ENCODE measurements around the gene TAB3.

The TAB3 gene, protein sequence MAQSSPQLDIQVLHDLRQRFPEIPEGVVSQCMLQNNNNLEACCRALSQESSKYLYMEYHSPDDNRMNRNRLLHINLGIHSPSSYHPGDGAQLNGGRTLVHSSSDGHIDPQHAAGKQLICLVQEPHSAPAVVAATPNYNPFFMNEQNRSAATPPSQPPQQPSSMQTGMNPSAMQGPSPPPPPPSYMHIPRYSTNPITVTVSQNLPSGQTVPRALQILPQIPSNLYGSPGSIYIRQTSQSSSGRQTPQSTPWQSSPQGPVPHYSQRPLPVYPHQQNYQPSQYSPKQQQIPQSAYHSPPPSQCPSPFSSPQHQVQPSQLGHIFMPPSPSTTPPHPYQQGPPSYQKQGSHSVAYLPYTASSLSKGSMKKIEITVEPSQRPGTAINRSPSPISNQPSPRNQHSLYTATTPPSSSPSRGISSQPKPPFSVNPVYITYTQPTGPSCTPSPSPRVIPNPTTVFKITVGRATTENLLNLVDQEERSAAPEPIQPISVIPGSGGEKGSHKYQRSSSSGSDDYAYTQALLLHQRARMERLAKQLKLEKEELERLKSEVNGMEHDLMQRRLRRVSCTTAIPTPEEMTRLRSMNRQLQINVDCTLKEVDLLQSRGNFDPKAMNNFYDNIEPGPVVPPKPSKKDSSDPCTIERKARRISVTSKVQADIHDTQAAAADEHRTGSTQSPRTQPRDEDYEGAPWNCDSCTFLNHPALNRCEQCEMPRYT

DNA sequence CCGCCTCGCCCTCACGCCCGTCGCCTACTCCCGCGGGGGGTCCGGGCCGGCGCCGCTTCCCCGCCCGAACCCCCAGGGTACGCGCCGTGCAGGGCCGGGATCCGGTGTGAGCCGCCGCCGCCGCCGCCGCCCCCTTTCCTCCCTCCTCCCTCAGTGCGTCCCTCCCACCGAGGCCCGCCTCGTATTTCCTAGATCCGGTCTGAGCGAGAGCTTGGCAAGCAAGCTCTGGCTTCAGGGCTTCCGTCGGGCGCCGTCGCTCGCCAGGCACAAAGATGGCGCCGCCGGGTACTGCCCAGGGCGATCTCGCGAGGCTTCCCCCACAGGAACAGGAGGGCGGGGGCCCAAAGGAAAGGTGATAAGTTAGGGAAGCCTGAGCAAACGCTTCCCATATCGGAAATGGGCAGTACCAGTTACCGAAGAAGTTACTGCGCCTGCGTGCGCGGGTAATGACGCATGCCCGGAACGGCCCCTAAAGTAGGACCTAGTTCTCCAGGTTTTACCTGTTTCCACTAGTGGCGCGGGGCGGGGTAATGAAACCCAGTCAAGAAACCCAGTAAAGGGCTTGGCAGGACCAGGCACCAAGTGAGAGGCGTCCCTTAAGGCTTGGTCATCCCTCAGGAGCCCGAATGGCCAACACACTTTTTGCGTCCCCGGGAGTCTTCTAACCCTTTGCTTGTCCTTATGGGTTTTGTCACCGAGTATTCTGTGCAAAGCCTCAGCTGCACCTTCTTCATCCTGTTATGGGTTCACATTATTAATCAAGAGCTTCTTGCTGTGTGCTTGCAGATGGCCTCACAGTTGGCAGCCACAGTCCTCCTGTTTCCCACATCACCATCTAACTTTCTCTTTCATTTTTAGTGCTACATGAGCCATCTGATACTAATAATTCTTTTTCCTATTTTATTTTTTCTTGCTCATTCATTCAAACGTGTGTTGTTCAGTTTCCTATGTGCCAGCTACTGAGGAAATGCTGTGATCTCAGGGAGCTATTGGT lies at the start of gene TAB3:
Gene TAB3, minus strand, starts transcription at position 108 of the 994 bp plus-strand sequence. CDS start 29,666 bp downstream, outside the sequence.
- no peaks in the 10 kb centered on the region for H3K9me3 Mint-ChIP-seq
- no peaks in the 10 kb centered on the region for H3K27me3 Mint-ChIP-seq
- peaks cover 4% of the 10 kb centered on the region for H3K36me3 Mint-ChIP-seq (ENCODE audit: low read depth)
- H3K4me3 Mint-ChIP-seq: peak within 1 kb of the TSS; percentile 88
- peaks cover 40% of the 10 kb centered on the region for H3K4me1 Mint-ChIP-seq (ENCODE audit: low read depth)
- peak within 1 kb of the TSS; percentile 95 for H3K27ac Mint-ChIP-seq

DNA sequence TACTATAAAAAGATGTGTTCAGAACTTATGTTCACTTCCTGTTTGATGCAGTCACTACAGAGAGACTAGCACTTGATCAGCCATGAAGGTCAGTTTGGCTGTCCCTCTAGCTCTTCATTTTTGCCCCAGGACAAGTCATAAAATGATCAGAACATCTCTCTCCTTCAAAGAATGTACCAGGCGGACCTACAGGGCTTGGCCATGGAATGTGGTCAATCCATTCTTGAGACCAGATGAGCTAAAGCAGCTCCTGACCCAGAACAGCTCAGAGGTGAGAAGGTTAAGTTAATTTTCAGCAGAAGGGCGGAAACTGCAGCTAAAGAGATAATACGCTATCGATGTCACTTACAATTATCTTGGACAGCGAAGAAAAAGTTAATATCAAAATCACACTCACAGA lies 49.2 kb upstream of the TAB3 start:
- no peaks in the 10 kb centered on the region for H3K4me1 Mint-ChIP-seq (ENCODE audit: low read depth)
- no peaks in the 10 kb centered on the region for H3K36me3 Mint-ChIP-seq (ENCODE audit: low read depth)
- H3K27me3 Mint-ChIP-seq: no peaks in the 10 kb centered on the region
- no peak overlapping the region for H3K27ac Mint-ChIP-seq
- H3K9me3 Mint-ChIP-seq: no peaks in the 10 kb centered on the region
- H3K4me3 Mint-ChIP-seq: no peak overlapping the region

DNA sequence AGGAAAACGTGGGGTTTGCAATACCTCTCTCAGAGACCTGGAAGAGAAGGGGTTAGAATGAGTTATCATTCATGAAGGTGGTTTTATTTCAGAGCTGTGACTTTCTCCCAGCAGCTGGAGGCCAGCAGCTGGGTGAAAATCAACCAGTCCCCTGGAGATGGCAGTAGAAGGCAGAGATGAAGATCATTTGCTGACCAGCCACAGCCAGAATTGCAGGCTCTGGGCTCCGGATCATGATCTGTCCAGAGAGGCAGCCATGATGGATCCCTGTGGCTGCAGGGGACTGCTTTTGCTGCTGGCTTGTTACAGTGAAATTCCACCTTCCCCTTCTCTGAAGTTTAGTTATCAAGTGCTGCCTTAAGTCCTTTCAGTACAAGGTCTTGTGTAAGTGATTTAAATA lies 46.9 kb upstream of the TAB3 start:
- Mint-ChIP-seq H3K36me3 (ENCODE audit: low read depth) (no peaks in the 10 kb centered on the region), H3K27ac (no peak overlapping the region), H3K27me3 (no peaks in the 10 kb centered on the region), H3K4me1 (ENCODE audit: low read depth) (no peaks in the 10 kb centered on the region), H3K4me3 (no peak overlapping the region), H3K9me3 (no peaks in the 10 kb centered on the region)

DNA sequence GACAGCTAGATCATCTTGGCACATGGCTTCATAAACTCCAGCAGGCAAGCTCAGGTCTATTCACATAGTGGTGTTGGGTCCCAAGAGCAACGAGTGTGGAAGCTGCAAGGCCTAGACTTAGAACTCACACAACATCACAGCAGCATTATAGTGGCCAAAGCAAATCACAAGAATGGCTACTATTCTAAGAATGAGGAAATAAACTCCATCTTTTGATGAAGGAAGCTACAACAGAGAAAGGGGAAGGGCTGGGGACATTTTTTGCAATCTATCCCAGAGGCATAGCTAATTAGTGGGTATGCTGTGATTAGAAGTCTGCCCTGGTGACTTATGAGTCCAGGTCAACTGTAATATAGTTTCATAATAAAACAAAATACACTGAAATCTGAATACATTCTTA lies 42.9 kb upstream of the TAB3 start:
- H3K4me3 Mint-ChIP-seq: no peak overlapping the region
- no peaks in the 10 kb centered on the region for H3K27me3 Mint-ChIP-seq
- no peaks in the 10 kb centered on the region for H3K36me3 Mint-ChIP-seq (ENCODE audit: low read depth)
- no peak overlapping the region for H3K27ac Mint-ChIP-seq
- H3K4me1 Mint-ChIP-seq (ENCODE audit: low read depth): no peaks in the 10 kb centered on the region
- no peaks in the 10 kb centered on the region for H3K9me3 Mint-ChIP-seq

DNA sequence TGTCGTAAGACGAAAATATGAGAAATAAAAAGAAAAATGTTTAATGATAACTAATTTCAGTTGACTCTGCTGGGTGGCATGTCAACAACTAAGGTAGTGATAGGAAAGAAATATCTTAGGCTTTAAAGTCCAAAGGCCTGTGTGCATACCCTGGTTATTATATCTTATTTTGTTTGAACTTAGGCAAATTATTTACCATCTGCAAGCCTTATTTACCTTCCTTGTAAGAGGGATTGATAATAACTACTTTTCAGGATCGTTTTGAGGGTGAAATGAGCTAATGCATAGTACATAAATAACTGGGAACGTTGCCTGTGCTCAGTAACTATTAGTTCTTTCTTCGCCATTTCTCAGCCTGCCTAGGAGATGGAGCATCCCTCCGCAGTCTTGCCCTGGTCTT lies 41.6 kb upstream of the TAB3 start:
- Mint-ChIP-seq H3K9me3 (no peaks in the 10 kb centered on the region), H3K4me3 (no peak overlapping the region), H3K36me3 (ENCODE audit: low read depth) (no peaks in the 10 kb centered on the region), H3K27ac (no peak overlapping the region), H3K27me3 (no peaks in the 10 kb centered on the region), H3K4me1 (ENCODE audit: low read depth) (no peaks in the 10 kb centered on the region)

DNA sequence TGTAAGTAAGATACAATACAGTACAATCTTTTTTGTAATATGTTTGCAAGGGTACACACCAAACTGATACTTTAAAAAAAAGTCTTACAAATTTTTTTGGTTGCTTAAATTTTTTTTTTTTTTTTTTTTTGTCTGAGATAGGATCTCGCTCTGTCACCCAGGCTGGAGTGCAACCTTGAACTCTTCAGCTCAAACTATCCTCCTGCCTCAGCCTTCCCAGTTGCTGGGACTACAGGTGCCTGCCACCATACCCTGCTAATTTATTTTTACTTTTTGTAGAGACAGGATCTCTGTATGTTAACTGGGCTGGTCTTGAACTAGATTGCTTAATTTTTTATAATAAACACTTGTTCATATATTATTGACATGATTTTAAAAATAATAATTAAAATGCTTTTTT lies 41.1 kb upstream of the TAB3 start:
- H3K27me3 Mint-ChIP-seq: no peaks in the 10 kb centered on the region
- H3K4me3 Mint-ChIP-seq: no peak overlapping the region
- no peak overlapping the region for H3K27ac Mint-ChIP-seq
- H3K9me3 Mint-ChIP-seq: no peaks in the 10 kb centered on the region
- H3K4me1 Mint-ChIP-seq (ENCODE audit: low read depth): no peaks in the 10 kb centered on the region
- no peaks in the 10 kb centered on the region for H3K36me3 Mint-ChIP-seq (ENCODE audit: low read depth)

DNA sequence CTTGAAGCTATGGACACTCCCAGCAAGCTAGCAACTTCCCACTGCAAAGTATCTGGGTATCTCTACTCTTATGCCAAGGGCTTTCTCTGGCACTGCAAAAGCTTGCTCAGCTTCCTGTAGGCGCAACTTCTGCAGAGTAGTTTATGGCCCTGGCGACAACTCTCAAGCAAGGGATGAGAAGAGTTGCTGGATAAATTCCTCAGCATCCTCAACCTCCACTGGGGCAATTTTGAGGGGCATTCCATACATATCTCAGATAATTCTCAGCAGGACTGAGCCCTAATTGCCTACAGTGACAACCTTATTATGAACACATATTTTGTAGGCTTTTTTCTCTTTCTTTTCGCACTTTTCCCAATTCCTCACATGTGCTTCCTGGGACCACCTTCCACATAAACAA lies 31.2 kb upstream of the TAB3 start:
- H3K9me3 Mint-ChIP-seq: no peaks in the 10 kb centered on the region
- H3K36me3 Mint-ChIP-seq (ENCODE audit: low read depth): no peaks in the 10 kb centered on the region
- H3K27ac Mint-ChIP-seq: no peak overlapping the region
- peaks cover 3% of the 10 kb centered on the region for H3K27me3 Mint-ChIP-seq
- H3K4me3 Mint-ChIP-seq: no peak overlapping the region
- no peaks in the 10 kb centered on the region for H3K4me1 Mint-ChIP-seq (ENCODE audit: low read depth)

DNA sequence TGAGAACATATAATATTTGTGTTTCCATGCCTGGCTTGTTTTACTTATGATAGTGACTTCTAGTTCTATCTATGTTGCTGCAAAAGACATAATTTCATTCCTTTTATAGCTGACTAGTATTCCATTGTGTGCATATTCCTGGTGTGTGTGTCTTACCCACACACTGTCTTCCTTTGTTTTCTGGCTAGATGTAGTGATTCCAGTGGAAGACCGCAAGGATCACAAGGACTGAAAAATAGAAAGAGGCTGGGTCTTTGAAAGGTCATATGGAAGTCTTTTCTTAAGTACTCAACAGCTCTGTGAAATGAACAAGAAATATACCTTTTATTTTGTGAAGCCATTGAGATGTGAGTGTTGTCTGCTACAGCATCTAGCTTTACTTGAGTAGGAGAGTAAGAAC lies 29.4 kb upstream of the TAB3 start:
- Mint-ChIP-seq H3K4me1 (ENCODE audit: low read depth) (no peaks in the 10 kb centered on the region), H3K27ac (no peak overlapping the region), H3K4me3 (no peak overlapping the region), H3K9me3 (no peaks in the 10 kb centered on the region), H3K36me3 (ENCODE audit: low read depth) (no peaks in the 10 kb centered on the region), H3K27me3 (no peaks in the 10 kb centered on the region)

DNA sequence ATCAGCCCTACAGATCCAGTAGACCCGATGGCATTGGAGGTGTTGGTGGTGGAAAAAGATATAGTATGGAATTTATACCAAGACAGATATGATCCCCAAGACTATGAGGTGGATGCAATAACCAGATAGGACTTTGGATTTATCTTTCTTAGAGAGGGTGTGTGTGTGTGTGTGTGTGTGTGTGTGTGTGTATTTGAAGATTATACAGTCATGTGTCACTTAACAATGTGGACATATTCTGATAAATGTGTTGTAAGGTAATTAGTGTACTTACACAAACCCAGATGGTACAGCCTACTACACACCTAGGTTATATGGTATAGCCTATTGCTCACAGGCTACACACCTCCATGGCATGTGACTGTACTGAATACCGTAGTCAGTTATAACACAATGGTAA lies 24.4 kb upstream of the TAB3 start:
- Mint-ChIP-seq H3K4me3 (no peak overlapping the region), H3K27me3 (no peaks in the 10 kb centered on the region), H3K4me1 (ENCODE audit: low read depth) (peaks cover 16% of the 10 kb centered on the region), H3K36me3 (ENCODE audit: low read depth) (no peaks in the 10 kb centered on the region), H3K27ac (no peak overlapping the region), H3K9me3 (no peaks in the 10 kb centered on the region)

DNA sequence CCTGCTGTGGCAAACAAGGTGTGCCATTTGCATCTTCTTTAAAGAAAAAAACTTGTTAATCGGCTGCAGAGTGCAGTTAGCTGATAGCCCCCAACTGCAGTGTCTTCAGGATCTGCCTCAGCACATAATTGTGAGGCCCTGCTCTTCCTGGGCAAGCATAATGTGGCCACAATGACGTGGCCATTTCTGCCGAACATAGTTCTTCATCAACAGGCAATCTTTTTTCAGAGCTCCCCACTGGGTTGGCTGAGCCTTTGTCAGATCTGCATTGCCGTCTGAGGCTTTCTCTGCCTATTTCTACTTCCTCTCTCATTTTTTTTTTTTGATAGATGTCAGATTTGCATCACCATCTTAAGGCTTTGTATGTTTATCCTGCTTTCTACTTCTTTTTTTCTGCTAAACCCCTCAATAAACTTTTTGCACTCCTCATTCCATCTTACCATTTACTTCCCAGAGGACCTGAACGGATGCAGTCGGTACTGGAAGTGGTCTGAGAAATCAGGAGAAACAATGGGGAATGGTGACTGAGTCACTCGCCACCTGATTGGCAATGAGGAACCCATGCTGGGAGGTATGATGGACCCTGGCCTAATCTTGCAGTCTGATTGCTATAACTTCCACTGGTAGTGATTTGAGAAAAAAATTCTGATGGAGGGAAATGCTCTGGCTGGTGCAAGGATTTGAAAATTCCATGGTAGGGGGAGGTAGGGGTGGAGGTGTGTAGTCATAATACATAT lies 21.2 kb upstream of the TAB3 start:
- Mint-ChIP-seq H3K27me3 (no peaks in the 10 kb centered on the region), H3K36me3 (ENCODE audit: low read depth) (no peaks in the 10 kb centered on the region), H3K27ac (peak overlapping the region; percentile 36), H3K4me3 (peak overlapping the region; percentile 31), H3K4me1 (ENCODE audit: low read depth) (peaks cover 16% of the 10 kb centered on the region), H3K9me3 (no peaks in the 10 kb centered on the region)

DNA sequence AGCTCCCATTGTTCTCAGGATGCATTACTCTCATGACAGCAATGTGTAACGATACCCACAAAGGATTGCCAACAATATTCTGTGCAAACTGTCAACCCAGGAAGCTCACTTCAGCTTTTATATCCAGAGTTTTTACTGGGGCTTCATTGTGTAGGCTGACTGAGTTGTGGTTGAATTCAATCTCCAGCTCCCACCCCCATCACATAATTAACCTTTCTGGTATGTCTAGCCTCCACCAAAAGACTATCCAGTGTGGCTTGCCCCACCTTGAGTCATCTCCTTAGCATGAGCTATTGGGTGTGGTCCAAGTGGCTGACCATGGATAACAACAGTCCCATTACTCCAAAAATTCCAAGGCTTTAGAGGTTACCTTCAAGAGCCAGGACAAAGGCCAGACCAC lies 17.7 kb upstream of the TAB3 start:
- Mint-ChIP-seq H3K36me3 (ENCODE audit: low read depth) (no peaks in the 10 kb centered on the region), H3K4me1 (ENCODE audit: low read depth) (peaks cover 16% of the 10 kb centered on the region), H3K27me3 (peaks cover 2% of the 10 kb centered on the region), H3K9me3 (no peaks in the 10 kb centered on the region), H3K4me3 (no peak overlapping the region), H3K27ac (no peak overlapping the region)

DNA sequence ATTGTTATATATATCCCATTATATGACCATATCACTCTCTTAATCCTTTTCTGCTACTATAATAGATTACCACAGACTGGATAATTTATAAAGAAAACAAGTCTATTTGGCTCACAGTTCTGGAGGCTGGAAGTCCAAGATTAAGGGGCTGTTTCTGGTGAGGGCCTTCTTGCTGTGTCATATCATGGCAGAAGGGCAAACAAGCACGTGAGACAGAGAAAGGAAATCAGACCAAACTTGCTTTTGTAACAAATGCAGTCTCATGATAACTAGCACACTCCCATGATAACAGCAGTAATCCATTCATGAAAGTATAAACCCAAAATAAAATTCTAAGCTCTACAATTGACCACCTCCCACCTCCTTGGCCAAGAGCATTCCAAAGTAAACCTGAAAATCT lies 16.3 kb upstream of the TAB3 start:
- H3K27ac Mint-ChIP-seq: no peak overlapping the region

DNA sequence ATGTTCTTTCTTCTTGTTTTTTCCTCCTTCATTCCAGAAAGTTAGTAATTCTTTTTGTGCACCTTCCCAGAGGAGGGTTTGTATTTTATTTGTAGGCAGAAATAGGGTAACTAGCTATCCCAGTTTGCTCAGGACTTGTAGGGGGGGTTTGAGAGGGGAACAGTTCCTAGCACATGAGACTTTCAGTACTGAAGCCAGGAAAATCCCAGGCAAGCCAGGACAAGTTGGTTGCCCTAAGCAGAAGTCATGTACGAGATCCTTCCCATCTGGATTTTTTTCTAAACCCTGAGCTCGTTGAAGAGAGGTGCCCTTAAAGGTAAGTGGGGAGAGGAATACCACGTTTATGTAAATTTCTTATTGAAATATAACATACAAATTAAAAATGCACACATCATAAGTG lies 15.6 kb upstream of the TAB3 start:
- H3K27me3 Mint-ChIP-seq: peaks cover 2% of the 10 kb centered on the region
- H3K4me3 Mint-ChIP-seq: no peak overlapping the region
- H3K4me1 Mint-ChIP-seq (ENCODE audit: low read depth): peaks cover 7% of the 10 kb centered on the region
- H3K27ac Mint-ChIP-seq: no peak overlapping the region
- no peaks in the 10 kb centered on the region for H3K36me3 Mint-ChIP-seq (ENCODE audit: low read depth)
- no peaks in the 10 kb centered on the region for H3K9me3 Mint-ChIP-seq

More for the DNA sequence above, 16.3 kb upstream of the TAB3 start:
- H3K4me3 Mint-ChIP-seq: no peak overlapping the region
- peaks cover 2% of the 10 kb centered on the region for H3K27me3 Mint-ChIP-seq
- no peaks in the 10 kb centered on the region for H3K9me3 Mint-ChIP-seq
- peaks cover 11% of the 10 kb centered on the region for H3K4me1 Mint-ChIP-seq (ENCODE audit: low read depth)
- no peaks in the 10 kb centered on the region for H3K36me3 Mint-ChIP-seq (ENCODE audit: low read depth)

DNA sequence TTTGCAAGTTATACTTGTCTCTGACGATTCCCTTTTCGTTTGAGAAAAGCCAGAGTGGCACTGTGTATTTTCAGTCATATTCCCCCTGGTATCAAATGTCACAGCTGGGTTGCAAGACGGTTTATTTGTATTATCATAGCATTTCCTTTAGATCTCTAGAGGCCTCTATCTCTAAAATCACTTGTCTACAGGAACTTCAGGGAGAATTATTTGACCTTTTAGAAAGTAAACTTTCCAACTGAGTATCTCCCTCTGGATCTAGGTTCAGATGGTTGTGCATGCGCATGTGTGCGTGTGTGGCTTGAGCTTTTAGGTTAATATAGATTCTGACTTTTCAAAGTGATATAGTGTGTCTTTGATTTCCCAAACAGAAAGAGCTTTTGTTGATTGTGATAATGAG lies 15.1 kb upstream of the TAB3 start:
- Mint-ChIP-seq H3K27ac (no peak overlapping the region), H3K4me3 (no peak overlapping the region)

More for the DNA sequence above, 15.1 kb upstream of the TAB3 start:
- Mint-ChIP-seq H3K9me3 (no peaks in the 10 kb centered on the region), H3K27me3 (peaks cover 2% of the 10 kb centered on the region), H3K36me3 (ENCODE audit: low read depth) (no peaks in the 10 kb centered on the region), H3K4me1 (ENCODE audit: low read depth) (peaks cover 3% of the 10 kb centered on the region)

All from stimulated activated naive CD8-positive, alpha-beta T cell treated with anti-CD3 and anti-CD28 coated beads, Interleukin-15, Interleukin-2, amounts not matched to agents 100 ng/mL and 50 ng/mL, for 24 hours (primary cell).